Osteocyte (in vitro differentiated cells): ENCODE results near the gene PRRG1. TPM values are rescaled to one million over a fixed set of nuclear protein-coding genes. Genes with fewer than 3 reads are reported as not detected.
"Not testable (repeated sequence)": the region's sequence is repeated elsewhere in the genome, so short reads cannot be mapped to it uniquely, and the experiment has no call there.

Source experiments
- DNase-seq: peaks from one replicate; pipeline ENCODE4 v3.0.0; 2021; ENCODE audit warnings: mixed read lengths; ENCODE audit not compliant: unreplicated experiment; ENCODE audit errors: extremely low spot score
- H3K27ac Mint-ChIP-seq: one replicate; pipeline ENCODE4 v1.8.0; 2021; ENCODE audit warnings: mild to moderate bottlenecking, mixed read lengths; ENCODE audit not compliant: unreplicated experiment
- H3K27me3 Mint-ChIP-seq: one replicate; pipeline ENCODE4 v1.8.0; 2021; ENCODE audit warnings: mixed read lengths; ENCODE audit not compliant: unreplicated experiment
- H3K36me3 Mint-ChIP-seq: one replicate; pipeline ENCODE4 v1.8.0; 2021; ENCODE audit warnings: mixed read lengths; ENCODE audit not compliant: unreplicated experiment
- H3K4me1 Mint-ChIP-seq: one replicate; pipeline ENCODE4 v1.8.0; 2021; ENCODE audit warnings: mixed read lengths; ENCODE audit not compliant: unreplicated experiment
- H3K4me3 Mint-ChIP-seq: one replicate; pipeline ENCODE4 v1.8.0; 2021; ENCODE audit warnings: mild to moderate bottlenecking, moderate library complexity, mixed read lengths; ENCODE audit not compliant: unreplicated experiment
- H3K9me3 Mint-ChIP-seq: one replicate; pipeline ENCODE4 v1.8.0; 2021; ENCODE audit warnings: mixed read lengths; ENCODE audit not compliant: unreplicated experiment
- CTCF ChIP-seq: fragments of 200-600 bp; sonication (generic); IDR thresholded peaks from 2 replicates; pipeline ENCODE4 v1.5.0; 2021; ENCODE audit warnings: antibody characterized with exemption, mild to moderate bottlenecking, moderate library complexity
- total RNA-seq: library from RNA; stranded (reverse); gene quantifications from 2 replicates; pipeline ENCODE4 v1.2.1, GENCODE V29; 2021

Gene PRRG1
- total RNA-seq, 1 donor from 2014 or later = 9.8 TPM

GRCh38 chrX:37491686-37492085, 142.5 kb downstream of the PRRG1 start:
- no peaks in the 10 kb centered on the region for H3K27me3 Mint-ChIP-seq
- TF ChIP-seq CTCF = no peak
- no peaks in the 10 kb centered on the region for H3K36me3 Mint-ChIP-seq
- H3K27ac Mint-ChIP-seq = no peak overlapping the region
- no peak overlapping the region for H3K4me3 Mint-ChIP-seq
- H3K9me3 Mint-ChIP-seq = peaks cover 18% of the 10 kb centered on the region
- H3K4me1 Mint-ChIP-seq = no peaks in the 10 kb centered on the region
- no peak for DNase-seq

- not testable (repeated sequence) for H3K4me1 Mint-ChIP-seq, DNase-seq, H3K4me3 Mint-ChIP-seq, H3K27me3 Mint-ChIP-seq, H3K27ac Mint-ChIP-seq, H3K36me3 Mint-ChIP-seq
- H3K9me3 Mint-ChIP-seq = peaks cover 24% of the 10 kb centered on the region
Measured at GRCh38 chrX:37495760-37496159, 146.6 kb downstream of the PRRG1 start.

GRCh38 chrX:37497126-37497525, 148.0 kb downstream of the PRRG1 start:
- not testable (repeated sequence) for DNase-seq, H3K27ac Mint-ChIP-seq, H3K27me3 Mint-ChIP-seq, H3K4me1 Mint-ChIP-seq, H3K4me3 Mint-ChIP-seq, H3K36me3 Mint-ChIP-seq
- peaks cover 21% of the 10 kb centered on the region for H3K9me3 Mint-ChIP-seq

GRCh38 chrX:37498323-37498722, 149.2 kb downstream of the PRRG1 start:
- not testable (repeated sequence) for H3K27ac Mint-ChIP-seq, H3K27me3 Mint-ChIP-seq, DNase-seq, H3K4me1 Mint-ChIP-seq, H3K36me3 Mint-ChIP-seq, H3K4me3 Mint-ChIP-seq
- H3K9me3 Mint-ChIP-seq = peaks cover 19% of the 10 kb centered on the region

- H3K9me3 Mint-ChIP-seq = peaks cover 18% of the 10 kb centered on the region
- not testable (repeated sequence) for H3K4me1 Mint-ChIP-seq, H3K27me3 Mint-ChIP-seq, H3K27ac Mint-ChIP-seq, DNase-seq, H3K36me3 Mint-ChIP-seq, H3K4me3 Mint-ChIP-seq
Measured at GRCh38 chrX:37499649-37500048, 150.5 kb downstream of the PRRG1 start.

- no peak for DNase-seq
- Mint-ChIP-seq H3K9me3 (peaks cover 18% of the 10 kb centered on the region), H3K27ac (no peak overlapping the region), H3K4me1 (no peaks in the 10 kb centered on the region), H3K4me3 (no peak overlapping the region), H3K27me3 (peaks cover 2% of the 10 kb centered on the region), H3K36me3 (no peaks in the 10 kb centered on the region)
- no peak for TF ChIP-seq CTCF
Measured at GRCh38 chrX:37504991-37505390, 155.8 kb downstream of the PRRG1 start.

Other genes with a start within 250 kb of the PRRG1 start
- 0.03 and 0.05 TPM in 2 replicates for gene LANCL3, start 222.3 kb downstream of the PRRG1 start, total RNA-seq